Osteocyte (in vitro differentiated cells): ENCODE results near the gene SPOCK3. TPM values are rescaled to one million over a fixed set of nuclear protein-coding genes. Genes with fewer than 3 reads are reported as not detected.

ENCODE experiments used
- DNase-seq: peaks from one replicate; pipeline ENCODE4 v3.0.0; 2021; ENCODE audit warnings: mixed read lengths; ENCODE audit not compliant: unreplicated experiment; ENCODE audit errors: extremely low spot score
- H3K27ac Mint-ChIP-seq: one replicate; pipeline ENCODE4 v1.8.0; 2021; ENCODE audit warnings: mild to moderate bottlenecking, mixed read lengths; ENCODE audit not compliant: unreplicated experiment
- H3K27me3 Mint-ChIP-seq: one replicate; pipeline ENCODE4 v1.8.0; 2021; ENCODE audit warnings: mixed read lengths; ENCODE audit not compliant: unreplicated experiment
- H3K36me3 Mint-ChIP-seq: one replicate; pipeline ENCODE4 v1.8.0; 2021; ENCODE audit warnings: mixed read lengths; ENCODE audit not compliant: unreplicated experiment
- H3K4me1 Mint-ChIP-seq: one replicate; pipeline ENCODE4 v1.8.0; 2021; ENCODE audit warnings: mixed read lengths; ENCODE audit not compliant: unreplicated experiment
- H3K4me3 Mint-ChIP-seq: one replicate; pipeline ENCODE4 v1.8.0; 2021; ENCODE audit warnings: mild to moderate bottlenecking, moderate library complexity, mixed read lengths; ENCODE audit not compliant: unreplicated experiment
- H3K9me3 Mint-ChIP-seq: one replicate; pipeline ENCODE4 v1.8.0; 2021; ENCODE audit warnings: mixed read lengths; ENCODE audit not compliant: unreplicated experiment
- total RNA-seq: library from RNA; stranded (reverse); gene quantifications from 2 replicates; pipeline ENCODE4 v1.2.1, GENCODE V29; 2021
- TF ChIP-seq, protein P1 (sequence below): fragments of 200-600 bp; sonication (generic); IDR thresholded peaks from 2 replicates; pipeline ENCODE4 v1.5.0; 2021; ENCODE audit warnings: antibody characterized with exemption, mild to moderate bottlenecking, moderate library complexity

Gene SPOCK3
- total RNA-seq, 1 donor from 2014 or later = not detected

GRCh38 chr4:167035390-167035789 is 198.9 kb downstream of the SPOCK3 start:
- no peak overlapping the region for H3K27ac Mint-ChIP-seq
- TF ChIP-seq, protein P1, sequence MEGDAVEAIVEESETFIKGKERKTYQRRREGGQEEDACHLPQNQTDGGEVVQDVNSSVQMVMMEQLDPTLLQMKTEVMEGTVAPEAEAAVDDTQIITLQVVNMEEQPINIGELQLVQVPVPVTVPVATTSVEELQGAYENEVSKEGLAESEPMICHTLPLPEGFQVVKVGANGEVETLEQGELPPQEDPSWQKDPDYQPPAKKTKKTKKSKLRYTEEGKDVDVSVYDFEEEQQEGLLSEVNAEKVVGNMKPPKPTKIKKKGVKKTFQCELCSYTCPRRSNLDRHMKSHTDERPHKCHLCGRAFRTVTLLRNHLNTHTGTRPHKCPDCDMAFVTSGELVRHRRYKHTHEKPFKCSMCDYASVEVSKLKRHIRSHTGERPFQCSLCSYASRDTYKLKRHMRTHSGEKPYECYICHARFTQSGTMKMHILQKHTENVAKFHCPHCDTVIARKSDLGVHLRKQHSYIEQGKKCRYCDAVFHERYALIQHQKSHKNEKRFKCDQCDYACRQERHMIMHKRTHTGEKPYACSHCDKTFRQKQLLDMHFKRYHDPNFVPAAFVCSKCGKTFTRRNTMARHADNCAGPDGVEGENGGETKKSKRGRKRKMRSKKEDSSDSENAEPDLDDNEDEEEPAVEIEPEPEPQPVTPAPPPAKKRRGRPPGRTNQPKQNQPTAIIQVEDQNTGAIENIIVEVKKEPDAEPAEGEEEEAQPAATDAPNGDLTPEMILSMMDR = no peak
- H3K4me3 Mint-ChIP-seq = no peak overlapping the region
- no peaks in the 10 kb centered on the region for H3K36me3 Mint-ChIP-seq
- no peaks in the 10 kb centered on the region for H3K9me3 Mint-ChIP-seq
- H3K27me3 Mint-ChIP-seq = no peaks in the 10 kb centered on the region
- H3K4me1 Mint-ChIP-seq = no peaks in the 10 kb centered on the region
- DNase-seq = no peak

DNA sequence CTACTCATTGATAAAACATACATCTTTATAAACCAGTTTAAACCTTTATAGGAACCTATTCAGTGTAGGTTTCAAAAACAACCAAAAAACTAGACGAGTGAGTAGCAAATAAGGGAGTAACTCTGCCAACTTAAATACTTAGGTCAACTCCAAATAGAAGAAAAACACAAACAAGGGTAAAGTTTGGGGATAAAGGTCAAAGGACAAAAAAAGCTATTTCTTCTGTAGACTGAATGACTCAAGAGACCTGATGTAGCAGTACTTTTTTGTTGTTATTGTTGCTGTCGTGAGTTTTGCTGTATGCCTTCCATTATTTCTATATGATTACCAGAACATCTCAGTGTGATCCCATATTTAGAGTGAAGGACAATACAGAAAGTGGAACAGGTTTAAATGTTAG is 199.3 kb downstream of the SPOCK3 start:
- DNase-seq = no peak
- no peak overlapping the region for H3K4me3 Mint-ChIP-seq
- H3K27ac Mint-ChIP-seq = no peak overlapping the region
- H3K36me3 Mint-ChIP-seq = no peaks in the 10 kb centered on the region
- no peaks in the 10 kb centered on the region for H3K9me3 Mint-ChIP-seq
- no peaks in the 10 kb centered on the region for H3K27me3 Mint-ChIP-seq
- TF ChIP-seq, protein P1 = no peak
- no peaks in the 10 kb centered on the region for H3K4me1 Mint-ChIP-seq

- no peaks in the 10 kb centered on the region for H3K4me1 Mint-ChIP-seq
- no peaks in the 10 kb centered on the region for H3K9me3 Mint-ChIP-seq
- H3K27me3 Mint-ChIP-seq = no peaks in the 10 kb centered on the region
- H3K4me3 Mint-ChIP-seq = no peak overlapping the region
- no peaks in the 10 kb centered on the region for H3K36me3 Mint-ChIP-seq
- no peak for DNase-seq
- TF ChIP-seq, protein P1 = no peak
- H3K27ac Mint-ChIP-seq = no peak overlapping the region
These were observed 201.4 kb downstream of the SPOCK3 start for GRCh38 chr4:167032871-167033270.

GRCh38 chr4:167031534-167032156 is 202.6 kb downstream of the SPOCK3 start:
- Mint-ChIP-seq H3K4me3 (no peak overlapping the region), H3K27ac (no peak overlapping the region), H3K36me3 (no peaks in the 10 kb centered on the region), H3K4me1 (no peaks in the 10 kb centered on the region), H3K27me3 (no peaks in the 10 kb centered on the region), H3K9me3 (no peaks in the 10 kb centered on the region)
- TF ChIP-seq, protein P1 = no peak
- DNase-seq = no peak

DNA sequence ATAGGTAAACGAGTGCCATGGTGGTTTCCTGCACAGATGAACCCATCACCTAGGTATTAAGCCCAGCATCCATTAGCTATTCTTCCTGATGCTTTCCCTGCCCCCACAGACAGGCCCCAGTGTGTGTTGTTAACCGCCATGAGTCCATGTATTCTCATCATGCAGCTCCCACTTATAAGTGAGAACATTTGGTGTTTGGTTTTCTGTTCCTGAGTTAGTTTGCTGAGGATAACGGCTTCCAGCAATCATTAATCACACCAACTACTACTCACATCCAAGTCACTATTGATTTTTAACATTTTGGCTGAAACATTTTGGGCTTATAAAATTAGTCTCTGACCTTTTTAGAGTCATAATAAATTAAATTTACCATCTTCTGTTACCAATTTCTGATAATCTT is 205.3 kb downstream of the SPOCK3 start:
- Mint-ChIP-seq H3K27ac (no peak overlapping the region), H3K36me3 (no peaks in the 10 kb centered on the region), H3K4me3 (no peak overlapping the region), H3K9me3 (no peaks in the 10 kb centered on the region), H3K27me3 (peaks cover 2% of the 10 kb centered on the region), H3K4me1 (no peaks in the 10 kb centered on the region)
- TF ChIP-seq, protein P1 = no peak
- no peak for DNase-seq
